ENCODE measurements around the gene MPND. TPM values are rescaled to one million over a fixed set of nuclear protein-coding genes. Genes with fewer than 3 reads are reported as not detected.

MPND gene
- total RNA-seq, 6 donors from 2014 or later: 7.7 to 37.1 (median 15.6) TPM

- peaks cover 22 to 87% (median 72%) of the 10 kb centered on the region in 4 donors for H3K36me3 ChIP-seq
- no peak for ATAC-seq (ENCODE audit: low FRiP score in 2 of 2)
- H3K27me3 ChIP-seq: no peaks in the 10 kb centered on the region
- H3K4me1 ChIP-seq: peaks cover 10 to 17% (median 12%) of the 10 kb centered on the region in 4 donors
- TF ChIP-seq EP300 (IDR thresholded peaks at IDR 0.05) (no peak), POLR2A (IDR thresholded peaks at IDR 0.05) (no peak), POLR2AphosphoS5 (IDR thresholded peaks at IDR 0.05) (no peak), CTCF (IDR thresholded peaks at IDR 0.05) (no peak)
- WGBS, 2 donors: 93 to 95% methylated on average over 16 to 23 of the region's 26 CpGs
- no peaks in the 10 kb centered on the region for H3K9me3 ChIP-seq
- H3K4me3 ChIP-seq: no peak overlapping the region
- no peak for DNase-seq
- H3K27ac ChIP-seq: no peak overlapping the region
Observed at GRCh38 chr19:4363571-4364304, 20.4 kb downstream of the MPND start.

- TF ChIP-seq POLR2A (IDR thresholded peaks at IDR 0.05): no peak
- no peak for TF ChIP-seq EP300 (IDR thresholded peaks at IDR 0.05)
- TF ChIP-seq CTCF (IDR thresholded peaks at IDR 0.05): no peak
- no peak for TF ChIP-seq POLR2AphosphoS5 (IDR thresholded peaks at IDR 0.05)
- no peaks in the 10 kb centered on the region for H3K27me3 ChIP-seq
- H3K27ac ChIP-seq: no peak overlapping the region
- peaks cover 26 to 33% (median 28%) of the 10 kb centered on the region in 4 donors for H3K4me1 ChIP-seq
- ATAC-seq (ENCODE audit: low FRiP score in 2 of 2) (no peak), DNase-seq (peak in 1 of 2 donors; percentile 69)
- no peak overlapping the region for H3K4me3 ChIP-seq
- peaks cover 22 to 71% (median 57%) of the 10 kb centered on the region in 4 donors for H3K36me3 ChIP-seq
- WGBS, 2 donors: 90% methylated on average over 9 of the region's 16 CpGs; no CpG with 5 or more reads in 1 of the 2 donors
- no peaks in the 10 kb centered on the region for H3K9me3 ChIP-seq
Observed at GRCh38 chr19:4365341-4365740, 22.0 kb downstream of the MPND start.

- ATAC-seq (ENCODE audit: low FRiP score in 2 of 2) (no peak), DNase-seq (no peak)
- peaks cover 32 to 37% (median 34%) of the 10 kb centered on the region in 4 donors for H3K4me1 ChIP-seq
- no peaks in the 10 kb centered on the region for H3K9me3 ChIP-seq
- 89 to 94% methylated on average over 8 to 16 of the region's 19 CpGs for WGBS, 2 donors
- peaks cover 22 to 67% (median 51%) of the 10 kb centered on the region in 4 donors for H3K36me3 ChIP-seq
- no peak for TF ChIP-seq POLR2A (IDR thresholded peaks at IDR 0.05)
- no peak for TF ChIP-seq POLR2AphosphoS5 (IDR thresholded peaks at IDR 0.05)
- TF ChIP-seq EP300 (IDR thresholded peaks at IDR 0.05): no peak
- TF ChIP-seq CTCF (IDR thresholded peaks at IDR 0.05): no peak
- no peak overlapping the region for H3K27ac ChIP-seq
- no peaks in the 10 kb centered on the region for H3K27me3 ChIP-seq
- H3K4me3 ChIP-seq: no peak overlapping the region
Observed at GRCh38 chr19:4365791-4366665, 22.7 kb downstream of the MPND start.

- Histone ChIP-seq H3K27me3 (no peaks in the 10 kb centered on the region), H3K27ac (no peak overlapping the region), H3K36me3 (peaks cover 22 to 64% (median 43%) of the 10 kb centered on the region in 4 donors), H3K4me1 (peaks cover 35 to 42% (median 40%) of the 10 kb centered on the region in 4 donors), H3K9me3 (no peaks in the 10 kb centered on the region), H3K4me3 (no peak overlapping the region)
- WGBS, 2 donors: 93 to 96% methylated on average over 8 to 16 of the region's 16 CpGs
- no peak for TF ChIP-seq POLR2A (IDR thresholded peaks at IDR 0.05)
- no peak for TF ChIP-seq EP300 (IDR thresholded peaks at IDR 0.05)
- TF ChIP-seq CTCF (IDR thresholded peaks at IDR 0.05): no peak
- TF ChIP-seq POLR2AphosphoS5 (IDR thresholded peaks at IDR 0.05): no peak
- no peak for ATAC-seq (ENCODE audit: low FRiP score in 2 of 2)
- no peak for DNase-seq
Observed at GRCh38 chr19:4366666-4367335, 23.4 kb downstream of the MPND start.
